ENCODE data around the gene ZNF341. TPM values are rescaled to one million over a fixed set of nuclear protein-coding genes. Genes with fewer than 3 reads are reported as not detected.
A peak's percentile ranks its signal among the peaks of the same experiment; 100 is the strongest.

ZNF341 gene
- total and polyA plus RNA-seq, 9 of the 15 experiments (the other 6 are each of a cell fraction or from before 2014, with no cell fraction given): 0.08 to 2.6 (median 1.0) TPM

DNA sequence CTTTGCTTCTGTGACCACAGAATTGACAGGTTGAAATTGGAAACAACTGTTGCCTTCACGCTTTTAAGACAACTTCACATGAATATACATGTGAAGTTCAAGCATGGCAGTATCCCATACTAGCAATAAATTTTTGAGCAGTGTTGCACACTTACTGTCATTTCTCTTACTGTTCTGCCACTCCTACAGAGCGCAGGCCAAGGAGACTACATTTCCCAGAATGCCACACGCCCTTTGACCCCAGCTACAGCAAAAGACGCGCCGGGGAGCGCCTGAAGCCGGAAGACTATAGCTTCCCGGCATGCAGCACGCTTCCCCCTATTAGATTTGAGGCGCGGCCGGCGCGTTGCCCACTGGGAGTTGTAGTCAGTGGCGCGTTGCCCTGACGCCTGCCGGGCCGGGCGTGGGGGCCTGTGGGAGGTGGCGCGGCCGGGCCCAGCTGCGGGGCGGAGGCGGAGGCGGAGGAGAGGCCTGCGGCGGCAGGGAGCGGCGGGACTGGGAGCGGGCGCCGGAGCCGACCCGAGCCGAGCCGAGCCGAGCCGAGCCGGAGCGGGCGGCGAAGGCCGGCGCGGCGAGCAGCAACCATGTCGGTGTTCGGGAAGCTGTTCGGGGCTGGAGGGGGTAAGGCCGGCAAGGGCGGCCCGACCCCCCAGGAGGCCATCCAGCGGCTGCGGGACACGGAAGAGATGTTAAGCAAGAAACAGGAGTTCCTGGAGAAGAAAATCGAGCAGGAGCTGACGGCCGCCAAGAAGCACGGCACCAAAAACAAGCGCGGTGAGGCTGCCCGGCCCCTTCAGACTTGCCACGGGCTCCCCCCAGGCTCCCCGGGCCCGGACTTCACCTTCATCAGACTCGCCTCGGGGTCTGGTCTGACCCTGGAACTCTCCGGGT, 79.3 kb downstream of the ZNF341 start, which contains the start of gene CHMP4B (continued):
- TF ChIP-seq, protein P1, sequence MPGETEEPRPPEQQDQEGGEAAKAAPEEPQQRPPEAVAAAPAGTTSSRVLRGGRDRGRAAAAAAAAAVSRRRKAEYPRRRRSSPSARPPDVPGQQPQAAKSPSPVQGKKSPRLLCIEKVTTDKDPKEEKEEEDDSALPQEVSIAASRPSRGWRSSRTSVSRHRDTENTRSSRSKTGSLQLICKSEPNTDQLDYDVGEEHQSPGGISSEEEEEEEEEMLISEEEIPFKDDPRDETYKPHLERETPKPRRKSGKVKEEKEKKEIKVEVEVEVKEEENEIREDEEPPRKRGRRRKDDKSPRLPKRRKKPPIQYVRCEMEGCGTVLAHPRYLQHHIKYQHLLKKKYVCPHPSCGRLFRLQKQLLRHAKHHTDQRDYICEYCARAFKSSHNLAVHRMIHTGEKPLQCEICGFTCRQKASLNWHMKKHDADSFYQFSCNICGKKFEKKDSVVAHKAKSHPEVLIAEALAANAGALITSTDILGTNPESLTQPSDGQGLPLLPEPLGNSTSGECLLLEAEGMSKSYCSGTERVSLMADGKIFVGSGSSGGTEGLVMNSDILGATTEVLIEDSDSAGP (CRISPR knock-in tag; IDR thresholded peaks at IDR 0.05): no peak
- no peak for TF ChIP-seq HIVEP1 (CRISPR knock-in tag; IDR thresholded peaks at IDR 0.05)
- no peak for TF ChIP-seq HEY1 (CRISPR knock-in tag; IDR thresholded peaks at IDR 0.05; ENCODE audit: borderline replicate concordance)
- peak; percentile 83 for TF ChIP-seq ATF7 (IDR thresholded peaks at IDR 0.05)
- TF ChIP-seq ZNF239 (CRISPR knock-in tag; IDR thresholded peaks at IDR 0.05): peak; percentile 27; the same call in 1 of the 2 replicates
- peak; percentile 99 for TF ChIP-seq CREM (IDR thresholded peaks at IDR 0.05; ENCODE audit: low read depth)
- peak; percentile 73 to 80; a peak in 3 of 4 replicates for TF ChIP-seq TEAD1 (CRISPR knock-in tag; IDR thresholded peaks at IDR 0.05)
- TF ChIP-seq TAF15 (IDR thresholded peaks at IDR 0.05; ENCODE audit: low read depth, low read length): no peak
- TF ChIP-seq, protein P2, sequence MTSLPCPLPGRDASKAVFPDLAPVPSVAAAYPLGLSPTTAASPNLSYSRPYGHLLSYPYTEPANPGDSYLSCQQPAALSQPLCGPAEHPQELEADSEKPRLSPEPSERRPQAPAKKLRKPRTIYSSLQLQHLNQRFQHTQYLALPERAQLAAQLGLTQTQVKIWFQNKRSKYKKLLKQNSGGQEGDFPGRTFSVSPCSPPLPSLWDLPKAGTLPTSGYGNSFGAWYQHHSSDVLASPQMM (CRISPR knock-in tag; IDR thresholded peaks at IDR 0.05): no peak
- TF ChIP-seq SREBF2 (CRISPR knock-in tag; IDR thresholded peaks at IDR 0.05): no peak
- no peak for TF ChIP-seq ZNF184 (CRISPR knock-in tag; IDR thresholded peaks at IDR 0.05)
- no peak for TF ChIP-seq NR1H2 (CRISPR knock-in tag; IDR thresholded peaks at IDR 0.05)
- no peak for TF ChIP-seq ZNF3 (CRISPR knock-in tag; IDR thresholded peaks at IDR 0.05)
- TF ChIP-seq SNIP1 (IDR thresholded peaks at IDR 0.05; ENCODE audit: low read depth): 0 out of 2 replicates have a peak, but pooled peaks have one; percentile 52
- peak; percentile 99 for TF ChIP-seq POU5F1 (IDR thresholded peaks at IDR 0.05; ENCODE audit: borderline replicate concordance, low read depth, low read length, partially characterized antibody)
- TF ChIP-seq JUND (IDR thresholded peaks at IDR 0.05; ENCODE audit: borderline replicate concordance, low read depth, low read length): peak; percentile 56; the same call in 1 of the 2 replicates
- peak; percentile 54; the same call in 1 of the 3 replicates for TF ChIP-seq JUND (tag; IDR thresholded peaks at IDR 0.05; ENCODE audit: borderline replicate concordance, low read depth, low read length)
- TF ChIP-seq, protein P3, sequence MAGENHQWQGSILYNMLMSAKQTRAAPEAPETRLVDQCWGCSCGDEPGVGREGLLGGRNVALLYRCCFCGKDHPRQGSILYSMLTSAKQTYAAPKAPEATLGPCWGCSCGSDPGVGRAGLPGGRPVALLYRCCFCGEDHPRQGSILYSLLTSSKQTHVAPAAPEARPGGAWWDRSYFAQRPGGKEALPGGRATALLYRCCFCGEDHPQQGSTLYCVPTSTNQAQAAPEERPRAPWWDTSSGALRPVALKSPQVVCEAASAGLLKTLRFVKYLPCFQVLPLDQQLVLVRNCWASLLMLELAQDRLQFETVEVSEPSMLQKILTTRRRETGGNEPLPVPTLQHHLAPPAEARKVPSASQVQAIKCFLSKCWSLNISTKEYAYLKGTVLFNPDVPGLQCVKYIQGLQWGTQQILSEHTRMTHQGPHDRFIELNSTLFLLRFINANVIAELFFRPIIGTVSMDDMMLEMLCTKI (IDR thresholded peaks at IDR 0.05; ENCODE audit: partially characterized antibody): no peak
- TF ChIP-seq, protein P4, sequence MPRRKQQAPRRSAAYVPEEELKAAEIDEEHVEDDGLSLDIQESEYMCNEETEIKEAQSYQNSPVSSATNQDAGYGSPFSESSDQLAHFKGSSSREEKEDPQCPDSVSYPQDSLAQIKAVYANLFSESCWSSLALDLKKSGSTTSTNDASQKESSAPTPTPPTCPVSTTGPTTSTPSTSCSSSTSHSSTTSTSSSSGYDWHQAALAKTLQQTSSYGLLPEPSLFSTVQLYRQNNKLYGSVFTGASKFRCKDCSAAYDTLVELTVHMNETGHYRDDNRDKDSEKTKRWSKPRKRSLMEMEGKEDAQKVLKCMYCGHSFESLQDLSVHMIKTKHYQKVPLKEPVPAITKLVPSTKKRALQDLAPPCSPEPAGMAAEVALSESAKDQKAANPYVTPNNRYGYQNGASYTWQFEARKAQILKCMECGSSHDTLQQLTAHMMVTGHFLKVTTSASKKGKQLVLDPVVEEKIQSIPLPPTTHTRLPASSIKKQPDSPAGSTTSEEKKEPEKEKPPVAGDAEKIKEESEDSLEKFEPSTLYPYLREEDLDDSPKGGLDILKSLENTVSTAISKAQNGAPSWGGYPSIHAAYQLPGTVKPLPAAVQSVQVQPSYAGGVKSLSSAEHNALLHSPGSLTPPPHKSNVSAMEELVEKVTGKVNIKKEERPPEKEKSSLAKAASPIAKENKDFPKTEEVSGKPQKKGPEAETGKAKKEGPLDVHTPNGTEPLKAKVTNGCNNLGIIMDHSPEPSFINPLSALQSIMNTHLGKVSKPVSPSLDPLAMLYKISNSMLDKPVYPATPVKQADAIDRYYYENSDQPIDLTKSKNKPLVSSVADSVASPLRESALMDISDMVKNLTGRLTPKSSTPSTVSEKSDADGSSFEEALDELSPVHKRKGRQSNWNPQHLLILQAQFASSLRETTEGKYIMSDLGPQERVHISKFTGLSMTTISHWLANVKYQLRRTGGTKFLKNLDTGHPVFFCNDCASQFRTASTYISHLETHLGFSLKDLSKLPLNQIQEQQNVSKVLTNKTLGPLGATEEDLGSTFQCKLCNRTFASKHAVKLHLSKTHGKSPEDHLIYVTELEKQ (CRISPR knock-in tag; IDR thresholded peaks at IDR 0.05): no peak

Data from K562 (cell line).